HG03060 (cell line): ENCODE data around the gene CKS2.
"Not testable (repeated sequence)": the region's sequence is repeated elsewhere in the genome, so short reads cannot be mapped to it uniquely, and the experiment has no call there.

Experiments
- ATAC-seq: cut with Tn5 transposase; IDR thresholded peaks from one replicate; pipeline ENCODE4 v1.9.1; 2021; ENCODE audit warnings: low read depth, moderate number of reproducible peaks; ENCODE audit not compliant: unreplicated experiment

The CKS2 gene

DNA sequence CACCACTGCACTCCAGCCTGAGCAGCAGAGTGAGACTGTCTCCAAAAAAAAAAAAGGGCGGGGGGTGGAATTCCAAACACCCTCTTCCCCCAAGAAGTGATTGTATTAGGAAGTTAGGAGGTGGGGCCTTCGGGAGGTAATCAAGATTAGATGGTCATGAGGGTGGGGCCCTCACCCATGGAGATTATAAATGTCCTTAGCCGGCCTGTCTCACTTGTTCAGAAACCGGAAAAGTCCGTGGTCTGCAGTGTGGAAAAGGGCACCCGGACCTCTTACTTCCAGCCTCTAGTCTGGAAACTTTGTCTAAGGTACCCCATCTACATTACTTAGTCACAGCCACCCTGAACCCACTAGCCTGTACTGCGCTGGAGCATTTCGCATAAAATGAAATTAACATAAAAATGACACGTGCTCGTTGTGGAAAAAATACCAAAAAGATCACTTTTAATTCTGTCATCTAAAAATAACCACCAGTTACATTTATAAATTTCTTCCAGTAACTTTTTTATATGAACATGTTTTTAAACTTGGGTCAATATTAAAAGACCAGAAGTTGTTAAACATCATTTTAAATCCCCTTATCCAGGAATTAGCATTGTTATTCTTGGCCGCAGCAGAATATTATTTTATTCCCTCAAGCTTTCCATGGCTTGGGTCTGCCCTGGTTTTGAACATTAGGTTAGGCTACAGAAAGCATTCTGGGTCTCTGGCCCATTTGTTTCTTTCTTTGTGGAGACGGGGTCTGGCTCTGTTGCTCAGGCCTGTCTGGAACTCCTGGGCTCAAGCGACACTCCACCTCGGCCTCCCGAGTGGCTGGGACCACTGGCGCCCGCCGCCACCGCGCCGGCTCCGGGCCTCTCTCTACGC is 1.2 kb upstream of the CKS2 start:
- ATAC-seq, result no peak

DNA sequence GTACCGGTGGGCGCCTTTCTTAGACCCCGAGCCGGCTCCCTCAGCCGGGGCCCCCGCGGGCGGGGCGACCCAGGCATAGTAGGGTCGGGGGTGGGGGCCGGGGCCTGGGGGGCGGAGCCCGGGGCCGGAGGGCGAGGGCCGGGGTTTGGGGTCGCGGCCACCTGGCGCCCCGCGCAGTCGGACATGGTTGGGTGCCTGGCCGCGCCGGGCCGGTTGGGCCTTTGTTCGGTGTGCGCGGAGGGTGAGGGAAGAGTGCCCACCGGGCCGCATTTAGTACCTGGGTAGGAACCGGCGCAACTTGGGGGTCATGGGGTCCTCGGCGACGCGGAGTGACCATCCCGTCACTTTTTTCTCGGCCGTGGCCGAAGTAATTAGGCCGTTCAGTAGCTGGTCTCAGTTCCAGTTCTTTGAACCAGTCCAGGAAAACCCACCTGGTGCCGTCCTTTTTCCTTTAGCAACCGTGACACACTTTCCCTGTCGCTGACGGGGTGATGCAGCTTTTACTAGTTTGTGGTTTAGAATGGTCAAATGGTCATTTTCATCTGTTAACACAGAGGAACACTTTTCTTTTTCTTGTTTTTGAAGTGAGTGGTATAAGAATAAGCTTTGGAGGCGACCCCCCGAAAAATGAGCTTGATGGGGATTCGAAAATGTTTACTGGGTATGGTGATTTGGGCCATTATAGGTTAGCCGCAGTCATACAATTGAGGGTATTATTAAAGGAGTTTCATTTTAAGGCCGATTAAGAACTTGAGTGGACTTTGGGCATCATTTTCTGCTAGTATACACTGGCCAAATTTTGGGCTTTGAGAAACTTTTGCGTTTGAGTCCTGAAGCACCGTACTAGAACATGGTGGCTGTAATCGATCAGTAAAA is 589 bp downstream of the CKS2 start:
- no peak for ATAC-seq

DNA sequence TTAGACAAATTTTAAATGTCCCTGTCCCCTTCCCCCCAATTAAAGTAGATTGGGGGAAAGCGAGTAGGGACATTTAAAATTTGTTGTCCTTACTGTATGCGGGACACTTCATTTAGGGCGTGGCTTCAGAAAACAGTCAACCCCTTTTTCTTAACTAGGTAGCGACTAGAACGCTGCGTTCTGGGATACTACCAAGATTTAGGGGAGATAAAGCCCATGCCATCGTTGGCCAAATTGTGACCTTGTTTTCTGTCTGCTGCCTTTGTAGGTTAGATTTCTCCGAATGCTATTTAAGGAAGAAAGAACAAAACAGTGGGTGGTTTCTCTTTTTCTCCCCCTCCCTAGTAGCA is 1.2 kb downstream of the CKS2 start:
- no peak for ATAC-seq

DNA sequence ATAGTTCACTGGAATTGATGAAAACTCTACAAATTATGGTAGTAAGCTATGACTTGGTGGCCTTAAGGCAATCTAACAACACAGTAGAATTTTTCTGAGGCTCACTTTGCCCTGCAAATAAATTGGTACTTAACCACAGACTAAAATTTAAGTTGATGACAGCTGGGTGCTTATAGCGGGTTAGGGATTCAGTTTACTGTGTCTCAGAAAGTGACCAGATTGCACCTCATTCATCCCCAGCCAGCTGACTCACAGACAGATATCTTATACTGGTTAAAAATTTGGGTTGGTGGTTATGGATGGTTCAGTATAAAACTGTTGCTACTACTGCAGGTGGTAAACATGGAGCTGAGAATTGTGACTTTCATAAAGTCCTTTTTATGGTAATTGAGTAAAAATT is 2.8 kb downstream of the CKS2 start:
- ATAC-seq, result no peak

DNA sequence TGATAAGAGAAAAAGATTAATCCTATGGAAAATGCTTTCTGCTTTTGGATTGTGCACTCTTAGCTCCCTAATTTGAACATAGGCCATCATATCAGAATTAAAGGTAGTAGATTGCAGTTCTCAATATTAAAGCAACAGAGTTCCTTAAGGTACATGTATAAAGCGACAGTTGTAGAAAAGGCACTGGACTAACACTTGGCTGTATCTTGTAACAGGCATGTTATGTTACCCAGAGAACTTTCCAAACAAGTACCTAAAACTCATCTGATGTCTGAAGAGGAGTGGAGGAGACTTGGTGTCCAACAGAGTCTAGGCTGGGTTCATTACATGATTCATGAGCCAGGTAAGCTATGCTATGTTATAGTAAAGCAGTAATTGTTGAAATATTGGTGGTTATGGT is 4.0 kb downstream of the CKS2 start:
- no peak for ATAC-seq

DNA sequence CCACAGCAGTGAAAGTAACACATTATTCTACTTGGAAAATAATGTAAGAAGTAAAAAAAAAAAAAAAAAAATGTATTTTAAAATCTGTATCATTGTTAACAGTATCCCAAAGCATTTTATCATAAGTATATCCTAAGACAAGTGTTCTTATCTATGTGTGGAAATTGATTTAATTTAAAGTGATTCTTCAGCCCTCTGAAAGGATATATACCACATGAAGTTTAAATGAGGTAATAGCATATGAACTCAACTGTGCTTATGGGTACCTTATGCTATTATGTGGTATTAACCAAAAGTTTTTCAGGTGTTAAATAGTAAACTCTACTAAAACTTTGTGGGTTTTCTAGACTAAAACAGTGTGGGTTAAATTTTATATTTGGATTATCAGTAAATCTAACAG is 4.5 kb downstream of the CKS2 start:
- no peak for ATAC-seq

DNA sequence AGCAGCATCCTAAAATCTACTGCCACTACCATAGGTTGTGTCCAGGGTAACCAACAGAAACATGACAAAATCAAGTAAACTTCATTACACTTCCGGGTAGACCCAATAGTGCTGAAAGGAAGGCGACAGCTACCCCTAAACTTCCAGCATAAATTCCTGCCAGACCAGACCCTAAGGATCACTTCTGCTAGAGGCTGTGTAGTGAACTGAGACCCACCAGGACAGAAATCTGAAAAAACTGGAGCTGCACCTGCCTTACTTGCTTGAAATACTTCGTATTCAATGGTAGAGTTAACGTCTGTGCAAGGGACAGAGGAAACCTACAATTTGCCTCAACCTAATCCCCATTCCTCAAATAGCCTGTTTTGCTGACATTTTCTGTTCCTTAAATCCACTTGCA is 6.3 kb downstream of the CKS2 start:
- no peak for ATAC-seq

DNA sequence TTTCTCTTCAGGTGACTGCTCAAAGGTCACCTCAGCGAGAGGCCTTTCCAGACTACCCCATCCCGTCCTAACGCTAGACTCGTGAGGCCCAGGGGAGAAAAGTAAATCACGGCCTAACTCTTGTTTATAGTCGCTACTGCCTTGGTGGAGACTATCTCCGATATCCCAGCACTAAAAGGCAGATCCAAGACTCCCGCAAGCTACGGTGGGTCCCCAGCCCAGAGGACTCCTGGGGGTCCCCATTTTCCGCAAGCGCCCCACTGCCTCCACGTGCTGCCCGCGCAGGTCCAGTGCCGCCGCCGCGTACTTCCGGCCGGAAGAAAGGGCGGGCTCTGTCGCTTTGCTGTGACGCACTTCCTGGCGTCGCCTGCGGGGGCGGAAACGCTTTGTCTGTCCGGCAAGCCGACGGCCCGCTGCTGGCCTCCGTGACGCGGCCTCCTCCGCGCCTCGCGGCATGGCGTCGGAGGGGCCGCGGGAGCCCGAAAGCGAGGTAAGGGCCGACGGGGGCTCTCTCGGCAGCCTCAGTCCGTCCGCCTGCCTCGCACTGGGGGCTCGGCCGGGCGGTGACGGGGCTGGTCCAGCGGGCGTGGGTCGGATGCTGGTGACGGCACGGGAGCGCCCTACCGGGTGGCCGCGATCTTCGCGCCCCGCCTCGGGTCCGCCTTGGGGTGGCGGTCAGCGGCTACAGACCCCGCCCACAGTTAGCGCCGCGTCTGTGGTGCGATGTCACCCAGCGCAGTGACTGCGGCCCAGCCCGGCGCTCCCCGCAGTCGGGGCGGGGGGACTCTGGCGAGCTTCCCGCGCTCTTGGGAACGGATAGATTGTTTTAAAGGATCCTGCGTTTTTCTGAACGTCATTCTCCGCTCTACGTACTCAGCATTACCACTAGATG is 7.4 kb downstream of the CKS2 start, which contains the start of gene SECISBP2:
TSS of gene SECISBP2 (plus strand) at position 378 of the 892 bp plus-strand sequence. CDS start at position 455, 77 bp downstream.
- ATAC-seq, result peak; percentile 66

DNA sequence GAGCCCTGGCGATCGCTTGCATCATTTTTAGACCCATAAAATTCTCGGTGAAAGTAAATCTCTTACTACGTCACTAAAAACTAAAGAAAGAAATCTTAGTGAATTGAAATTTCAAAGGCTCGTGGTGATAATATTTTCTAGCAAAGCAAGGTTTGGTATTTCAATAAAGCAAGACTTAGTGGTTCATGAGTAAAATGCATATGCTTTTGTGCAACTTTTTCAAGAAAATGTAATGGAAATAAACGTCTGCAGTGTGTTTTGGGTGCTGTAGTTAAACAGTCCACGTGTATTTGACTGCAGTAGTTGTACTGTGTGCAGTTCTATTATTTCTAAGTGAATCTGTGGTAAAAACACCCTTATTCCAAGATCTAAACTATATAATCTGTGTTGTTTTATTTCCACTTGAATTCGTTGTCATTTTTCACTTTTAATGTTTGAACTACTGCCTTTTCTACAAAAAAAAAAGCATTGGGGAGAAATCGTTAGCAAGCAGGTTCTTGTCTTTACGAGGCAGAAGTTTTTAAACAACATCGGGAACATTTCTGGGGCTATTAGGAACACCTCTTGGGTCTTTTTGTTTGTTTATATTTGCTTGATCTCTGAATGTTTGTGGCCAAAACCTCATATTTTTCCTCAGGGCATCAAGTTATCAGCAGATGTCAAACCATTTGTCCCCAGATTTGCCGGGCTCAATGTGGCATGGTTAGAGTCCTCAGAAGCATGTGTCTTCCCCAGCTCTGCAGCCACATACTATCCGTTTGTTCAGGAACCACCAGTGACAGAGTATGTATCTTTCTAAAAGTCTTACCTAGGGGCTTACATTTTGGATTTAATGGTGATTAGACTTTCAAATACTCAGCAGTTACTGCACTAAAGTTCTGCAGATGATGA is 8.3 kb downstream of the CKS2 start:
- ATAC-seq, result no peak

DNA sequence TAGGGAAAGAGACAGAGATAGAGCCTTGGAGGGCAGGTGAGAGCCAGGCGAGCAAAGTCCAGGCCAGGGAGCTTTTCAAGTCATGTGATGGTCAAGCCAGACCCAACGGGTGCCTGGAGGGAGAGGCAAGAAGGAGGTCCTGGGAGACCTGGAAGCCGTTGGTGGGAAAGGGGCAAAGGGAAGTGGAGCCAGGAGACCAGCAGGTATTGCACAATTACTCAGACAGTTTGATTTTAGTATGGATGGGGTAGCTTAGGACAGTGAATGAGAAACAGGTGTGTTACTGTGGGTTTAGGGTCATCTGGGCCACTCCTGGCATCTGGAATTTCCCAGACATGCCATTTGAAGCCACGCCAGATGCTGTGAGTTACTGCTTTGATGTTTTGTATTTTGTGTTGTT is 12.4 kb downstream of the CKS2 start:
- ATAC-seq, result no peak

DNA sequence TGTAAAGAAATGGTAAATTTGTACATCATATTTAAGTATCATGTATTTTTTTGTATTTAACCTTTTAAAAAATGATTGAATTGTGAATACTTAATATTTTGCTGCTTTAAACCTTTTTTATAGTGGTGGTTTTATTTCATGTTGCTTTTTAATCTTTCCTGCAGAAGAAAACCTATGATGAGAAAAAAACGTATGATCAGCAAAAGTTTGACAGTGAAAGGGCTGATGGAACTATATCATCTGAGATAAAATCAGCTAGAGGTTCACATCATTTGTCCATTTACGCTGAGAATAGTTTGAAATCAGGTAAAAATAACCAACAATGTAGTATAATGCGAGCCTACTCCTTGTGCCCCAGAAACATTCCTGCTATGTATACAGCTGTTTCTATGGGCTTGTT is 14.7 kb downstream of the CKS2 start:
- no peak for ATAC-seq

DNA sequence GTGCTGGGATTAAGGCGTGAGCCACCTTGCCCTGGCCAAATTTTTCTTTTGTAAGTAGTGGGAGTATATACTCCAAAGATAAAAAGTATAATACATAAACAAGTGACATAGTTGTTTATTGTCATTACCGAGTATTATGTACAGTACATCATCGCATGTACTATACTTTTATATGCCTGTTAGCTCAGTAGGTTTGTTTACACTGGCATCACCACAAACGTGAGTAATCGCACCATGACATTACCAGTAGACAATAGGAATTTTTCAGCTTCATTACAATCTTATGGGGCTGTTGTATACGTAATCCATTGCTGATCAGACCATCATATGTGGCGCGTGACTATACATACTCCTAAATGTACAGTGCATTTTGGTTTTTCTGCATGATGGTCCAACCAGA is 17.1 kb downstream of the CKS2 start:
- ATAC-seq, result no peak

DNA sequence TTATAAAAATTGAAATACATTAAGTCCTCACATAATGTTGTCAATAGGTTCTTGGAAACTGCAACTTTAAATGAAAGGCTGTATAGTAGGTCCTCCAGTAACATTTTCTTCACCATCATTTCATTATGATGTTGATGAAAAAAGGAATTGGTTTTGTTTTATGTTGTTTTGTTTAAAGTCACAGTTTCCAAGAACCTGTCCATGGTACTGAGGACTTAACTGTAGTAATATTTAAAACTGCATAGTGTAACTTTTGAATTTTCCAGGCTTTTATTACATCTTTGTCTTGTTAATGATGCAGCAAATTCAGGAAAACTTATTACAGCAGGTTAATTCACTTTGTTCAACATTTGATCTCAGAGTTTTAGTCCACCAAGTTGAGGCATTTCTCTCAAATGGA is 18.9 kb downstream of the CKS2 start:
- no peak for ATAC-seq

DNA sequence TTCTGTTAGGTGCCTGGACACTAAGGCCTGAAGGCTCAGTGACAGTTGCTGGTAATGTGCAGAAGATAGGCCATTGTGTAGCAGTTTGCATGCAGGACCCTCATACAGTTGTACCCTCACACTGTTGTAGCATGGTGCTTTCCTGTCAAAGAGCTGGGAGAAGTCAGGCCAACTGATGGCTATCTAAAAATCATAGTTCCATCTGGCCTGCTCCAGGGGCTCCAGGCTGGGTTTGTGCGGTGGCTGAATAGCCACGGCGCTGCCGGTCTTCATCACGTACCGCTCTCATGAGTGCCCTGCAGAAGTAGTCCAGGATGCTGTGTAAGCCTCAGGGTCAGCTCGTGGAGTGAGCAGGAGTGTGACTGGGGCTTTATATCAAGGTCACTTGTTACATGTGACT is 19.5 kb downstream of the CKS2 start:
- ATAC-seq, result no peak

DNA sequence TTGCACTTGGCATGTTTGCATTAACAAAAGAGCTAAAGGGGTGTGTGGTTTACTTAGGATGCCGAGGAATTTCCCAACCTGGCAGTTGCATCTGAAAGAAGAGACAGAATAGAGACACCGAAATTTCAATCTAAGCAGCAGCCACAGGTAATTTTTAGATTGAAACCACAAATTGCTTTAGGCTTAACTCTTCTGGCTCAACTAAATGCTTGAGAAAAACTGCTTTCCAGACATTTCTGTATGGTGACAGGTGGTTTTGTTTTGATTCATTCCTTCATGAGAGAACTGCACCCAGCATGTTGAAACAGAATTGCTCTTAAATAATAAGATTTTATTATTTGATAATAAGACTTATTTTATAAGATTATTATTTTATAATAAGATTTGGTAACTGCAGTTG is 28.8 kb downstream of the CKS2 start:
- ATAC-seq, result no peak

DNA sequence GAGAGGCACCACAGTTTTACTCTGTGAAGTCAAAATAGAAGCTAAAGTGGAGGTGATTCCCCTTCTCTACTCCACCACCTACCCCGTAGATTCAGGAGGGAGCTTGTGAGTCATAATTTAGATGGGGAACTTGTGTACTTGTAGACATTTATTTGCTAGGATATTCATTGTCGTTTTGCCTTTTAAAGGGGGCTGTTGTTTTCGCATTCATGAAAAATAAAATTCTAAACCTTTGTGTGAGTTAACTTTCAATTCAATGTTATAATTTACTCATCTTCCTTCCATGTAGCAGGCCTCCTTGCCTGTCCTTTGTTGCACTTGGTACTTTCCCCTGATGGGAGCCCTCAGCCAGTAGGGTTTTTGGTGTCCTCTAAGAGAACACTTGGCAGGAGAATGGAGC is 29.3 kb downstream of the CKS2 start:
- ATAC-seq, result no peak

DNA sequence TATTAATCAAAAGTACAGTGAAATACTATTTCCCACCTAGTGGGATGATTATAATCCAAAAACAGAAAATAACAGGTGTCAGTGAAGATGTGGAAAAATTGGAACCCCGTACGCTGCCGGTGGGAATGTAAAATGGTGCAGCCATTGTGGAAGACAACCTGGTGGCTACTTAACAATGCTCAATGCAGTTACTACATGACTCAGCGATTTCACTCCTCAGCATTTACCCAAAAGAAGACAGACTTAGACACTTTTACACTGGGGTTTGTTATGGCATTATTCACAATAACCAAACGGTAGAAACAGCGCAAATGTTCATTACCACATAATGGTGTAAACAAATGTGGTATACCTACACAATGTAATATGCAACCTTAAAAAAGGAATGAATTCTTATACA is 31.2 kb downstream of the CKS2 start:
- no peak for ATAC-seq

DNA sequence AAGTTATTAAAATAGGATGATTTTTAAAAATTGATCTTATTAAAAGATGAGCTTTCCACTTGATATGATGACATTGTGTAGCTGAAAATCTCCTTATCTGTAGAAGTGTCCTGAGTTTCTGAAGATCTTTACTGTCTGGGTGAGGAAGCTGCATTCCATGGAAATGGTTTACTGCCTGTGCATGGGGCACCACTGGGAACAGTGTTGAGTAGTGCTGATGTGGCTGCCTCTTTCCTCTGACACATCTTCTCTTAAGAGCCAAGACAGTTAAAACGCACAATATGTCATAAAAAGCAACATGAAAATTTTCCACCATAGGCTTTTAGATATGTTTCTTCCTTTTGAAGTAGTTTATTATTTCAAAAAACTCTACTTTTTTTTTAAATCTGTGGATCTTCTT is 32.0 kb downstream of the CKS2 start:
- no peak for ATAC-seq

DNA sequence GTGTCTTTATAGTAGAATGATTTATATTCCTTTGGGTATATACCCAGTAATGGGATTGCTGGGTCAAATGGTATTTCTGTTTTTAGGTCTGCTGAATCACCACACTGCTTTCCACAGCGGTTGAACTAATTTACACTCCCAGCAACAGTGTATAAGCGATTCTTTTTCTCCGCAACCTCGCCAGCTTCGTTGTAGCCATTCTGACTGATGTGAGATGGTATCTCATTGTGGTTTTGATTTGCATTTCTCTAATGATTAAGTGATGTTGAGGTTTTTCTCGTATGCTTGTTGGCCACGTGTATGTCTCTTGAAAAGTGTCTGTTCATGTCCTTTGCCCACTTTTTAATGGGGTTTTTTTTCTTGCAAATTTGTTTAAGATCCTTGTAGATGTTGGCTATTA is 32.8 kb downstream of the CKS2 start:
- ATAC-seq, result not testable (repeated sequence)

DNA sequence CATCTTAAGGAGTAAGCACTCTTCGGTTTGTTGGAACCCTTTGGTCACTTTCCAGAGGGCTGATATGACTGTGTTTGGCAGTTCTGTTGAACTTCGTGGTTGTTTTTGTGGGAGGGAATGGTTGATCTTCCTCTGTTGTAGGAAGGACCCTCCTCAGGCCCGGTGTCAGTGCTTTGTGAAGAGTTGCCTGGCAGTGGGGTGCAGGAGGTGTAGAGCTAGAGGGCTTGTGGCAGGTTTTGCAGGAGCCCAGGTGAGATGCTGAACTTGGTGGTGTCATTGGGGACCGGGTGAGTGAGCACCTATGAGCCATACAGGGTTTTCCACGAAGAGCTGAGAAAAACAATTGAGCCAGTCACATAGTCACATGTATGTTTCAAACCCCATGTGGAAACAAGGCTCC is 34.5 kb downstream of the CKS2 start:
- ATAC-seq, result no peak
